Measurements from ENCODE around the gene INTS3. TPM values are rescaled to one million over a fixed set of nuclear protein-coding genes. Genes with fewer than 3 reads are reported as not detected.

The INTS3 gene
- total and polyA plus RNA-seq, 2 donors (not counting 3 experiments of a cell fraction or from before 2014, with no cell fraction given): 61.9 to 63.1 TPM

GRCh38 chr1:153752072-153752471, 24.2 kb downstream of the INTS3 start:
- CTCF ChIA-PET: interaction anchor here (0.9 to 5.0 kb wide), 11 partner anchors 13 to 125 kb away, joined by 3 to 29 read pairs (median 3); partner anchors contain the start of genes INTS3, NPR1 and S100A13

GRCh38 chr1:153752571-153753195, 24.8 kb downstream of the INTS3 start:
- H3K9me3 ChIP-seq (replicated peaks; ENCODE audit: control insufficient read depth, insufficient read depth, low read length): no peaks in the 10 kb centered on the region
- H3K9me1 ChIP-seq (replicated peaks; ENCODE audit: control insufficient read depth, extremely low read depth, insufficient read depth, low read length): no peaks in the 10 kb centered on the region
- ChIA-PET POLR2A (interaction anchor here (0.7 kb wide), 2 partner anchors 31 to 57 kb away, joined by 3 to 7 read pairs; no protein-coding TSS in a partner anchor), CTCF (interaction anchor here (0.9 to 5.0 kb wide), 11 partner anchors 14 to 125 kb away, joined by 3 to 29 read pairs (median 3); partner anchors contain the start of genes INTS3, NPR1 and S100A13)
- peak overlapping the region; percentile 52 for H3K9ac ChIP-seq (replicated peaks; ENCODE audit: extremely low read depth, insufficient read depth, low read length)
- peak overlapping the region; percentile 82 for H3K4me2 ChIP-seq (ENCODE audit: insufficient read depth, low read length)
- H3K4me1 ChIP-seq (ENCODE audit: control insufficient read depth, extremely low read depth, insufficient read depth, low read length): peaks cover 40% of the 10 kb centered on the region
- TSS peak; percentile 66 for BruUV-seq (replicated peaks)
- FAIRE-seq (no peak), DNase-seq (ENCODE audit: low read depth, low spot score) (peak; percentile 85)
- H3K4me3 ChIP-seq (replicated peaks in 1 of 3; ENCODE audit: insufficient read depth in 1 of 3, low read depth in 1 of 3, low read length in 3 of 3): peak overlapping the region in 1 of 3 experiments; percentile 28
- H3K36me3 ChIP-seq (ENCODE audit: control insufficient read depth in 2 of 2, extremely low read depth in 1 of 2, insufficient read depth in 2 of 2, low read length in 2 of 2): peaks cover 7 to 12% of the 10 kb centered on the region in 2 experiments
- dilution Hi-C loops (cut with MboI; ENCODE audit: extremely low pct_ligation_motif_present, low sequenced_read_pairs) (no loop called here), intact Hi-C loops (cut with micrococcal nuclease) (loop anchor here (1.0 kb wide), 4 partner anchors 11 to 184 kb away; no protein-coding TSS in a partner anchor)
- peak overlapping the region; percentile 93 for H3K27ac ChIP-seq (ENCODE audit: insufficient read depth, low read depth, low read length)
- H3K27me3 ChIP-seq (ENCODE audit: control insufficient read depth in 2 of 2, insufficient read depth in 2 of 2, low read length in 2 of 2): no peaks in the 10 kb centered on the region
- no peaks in the 10 kb centered on the region for H4K20me1 ChIP-seq (replicated peaks; ENCODE audit: control insufficient read depth, extremely low read depth, insufficient read depth, low read length)
- no peaks in the 10 kb centered on the region for H3K79me2 ChIP-seq (ENCODE audit: control insufficient read depth, insufficient read depth, low read length)
- TF ChIP-seq POLR2A (IDR thresholded peaks at IDR 0.05; ENCODE audit: low read depth, low read length): no peak
- no peak for TF ChIP-seq EZH2 (IDR thresholded peaks at IDR 0.05; ENCODE audit: borderline replicate concordance, low read depth, low read length, severe bottlenecking)
- TF ChIP-seq POLR2AphosphoS5 (IDR thresholded peaks at IDR 0.05; ENCODE audit: insufficient read depth, low read depth, low read length): peak; percentile 40
- TF ChIP-seq JUN (IDR thresholded peaks at IDR 0.05; ENCODE audit: borderline replicate concordance, insufficient read depth, insufficient read length, low read depth): peak; percentile 48
- TF ChIP-seq GATA2 (IDR thresholded peaks at IDR 0.05; ENCODE audit: insufficient read depth, insufficient read length, low read depth, low read length): no peak
- TF ChIP-seq FOS (IDR thresholded peaks at IDR 0.05; ENCODE audit: borderline replicate concordance, insufficient read depth, low read length): peak; percentile 65
- peak; percentile 11 for TF ChIP-seq MYC (IDR thresholded peaks at IDR 0.05; ENCODE audit: low read depth, low read length)
- TF ChIP-seq MAX (IDR thresholded peaks at IDR 0.05; ENCODE audit: insufficient read depth, insufficient read length): no peak
- no peak for TF ChIP-seq CTCF (IDR thresholded peaks at IDR 0.05; ENCODE audit: extremely low read depth in 1 of 2, insufficient read depth in 1 of 2, low read depth in 1 of 2, low read length in 2 of 2)
- H2AFZ ChIP-seq (ENCODE audit: low read depth, low read length): peak overlapping the region; percentile 4

More at GRCh38 chr1:153752072-153752471, 24.2 kb downstream of the INTS3 start:
- H3K4me3 ChIP-seq (replicated peaks in 1 of 3; ENCODE audit: insufficient read depth in 1 of 3, low read depth in 1 of 3, low read length in 3 of 3): peak overlapping the region in 1 of 3 experiments; percentile 28
- peaks cover 11 to 17% of the 10 kb centered on the region in 2 experiments for H3K36me3 ChIP-seq (ENCODE audit: control insufficient read depth in 2 of 2, extremely low read depth in 1 of 2, insufficient read depth in 2 of 2, low read length in 2 of 2)
- POLR2A ChIA-PET: interaction anchor here (0.7 kb wide), 1 partner anchor 32 kb away, joined by 7 read pairs; no protein-coding TSS in a partner anchor
- intact Hi-C loops (cut with micrococcal nuclease): loop anchor here (1.0 kb wide), 4 partner anchors 11 to 184 kb away; no protein-coding TSS in a partner anchor
- H4K20me1 ChIP-seq (replicated peaks; ENCODE audit: control insufficient read depth, extremely low read depth, insufficient read depth, low read length): no peaks in the 10 kb centered on the region
- peak overlapping the region; percentile 25 for H2AFZ ChIP-seq (ENCODE audit: low read depth, low read length)
- DNase-seq (ENCODE audit: low read depth, low spot score) (peak; percentile 87), FAIRE-seq (peak; percentile 92)
- H3K4me1 ChIP-seq (ENCODE audit: control insufficient read depth, extremely low read depth, insufficient read depth, low read length): peaks cover 37% of the 10 kb centered on the region
- no TSS peak for BruUV-seq (replicated peaks)
- no peaks in the 10 kb centered on the region for H3K9me3 ChIP-seq (replicated peaks; ENCODE audit: control insufficient read depth, insufficient read depth, low read length)
- dilution Hi-C loops (cut with MboI; ENCODE audit: extremely low pct_ligation_motif_present, low sequenced_read_pairs): no loop called here
- peak overlapping the region; percentile 82 for H3K4me2 ChIP-seq (ENCODE audit: insufficient read depth, low read length)
- peak; percentile 42 for TF ChIP-seq POLR2A (IDR thresholded peaks at IDR 0.05; ENCODE audit: low read depth, low read length)
- TF ChIP-seq MAX (IDR thresholded peaks at IDR 0.05; ENCODE audit: insufficient read depth, insufficient read length): no peak
- peak; percentile 61 for TF ChIP-seq POLR2AphosphoS5 (IDR thresholded peaks at IDR 0.05; ENCODE audit: insufficient read depth, low read depth, low read length)
- no peaks in the 10 kb centered on the region for H3K79me2 ChIP-seq (ENCODE audit: control insufficient read depth, insufficient read depth, low read length)
- peak overlapping the region; percentile 52 for H3K9ac ChIP-seq (replicated peaks; ENCODE audit: extremely low read depth, insufficient read depth, low read length)
- peak overlapping the region; percentile 93 for H3K27ac ChIP-seq (ENCODE audit: insufficient read depth, low read depth, low read length)
- H3K27me3 ChIP-seq (ENCODE audit: control insufficient read depth in 2 of 2, insufficient read depth in 2 of 2, low read length in 2 of 2): no peaks in the 10 kb centered on the region
- H3K9me1 ChIP-seq (replicated peaks; ENCODE audit: control insufficient read depth, extremely low read depth, insufficient read depth, low read length): no peaks in the 10 kb centered on the region
